Gastroesophageal sphincter (tissue), 3 donors: ENCODE data around the gene GSTO1.

Experiments
- CTCF ChIP-seq, 4 experiments: fragments of 200-600 bp in 2 of 4; fragments of 450-650 bp in 2 of 4; sonication (generic) in 1 of 4; IDR thresholded peaks; one replicate each; pipeline ENCODE4 v1.5.1; 2017 to 2019; ENCODE audit warnings: antibody characterized with exemption in 4 of 4, mild to moderate bottlenecking in 2 of 4, moderate library complexity in 2 of 4
- POLR2A ChIP-seq, 2 donors: fragments of 450-650 bp; IDR thresholded peaks; one replicate each; pipeline ENCODE4 v1.6.1; 2017; ENCODE audit warnings: antibody characterized with exemption in 2 of 2, mild to moderate bottlenecking in 2 of 2, moderate library complexity in 1 of 2
- POLR2AphosphoS5 ChIP-seq: sonication (generic); formaldehyde crosslinking; IDR thresholded peaks from one replicate; pipeline ENCODE4 v1.6.1; 2017; ENCODE audit warnings: antibody characterized with exemption

DNA sequence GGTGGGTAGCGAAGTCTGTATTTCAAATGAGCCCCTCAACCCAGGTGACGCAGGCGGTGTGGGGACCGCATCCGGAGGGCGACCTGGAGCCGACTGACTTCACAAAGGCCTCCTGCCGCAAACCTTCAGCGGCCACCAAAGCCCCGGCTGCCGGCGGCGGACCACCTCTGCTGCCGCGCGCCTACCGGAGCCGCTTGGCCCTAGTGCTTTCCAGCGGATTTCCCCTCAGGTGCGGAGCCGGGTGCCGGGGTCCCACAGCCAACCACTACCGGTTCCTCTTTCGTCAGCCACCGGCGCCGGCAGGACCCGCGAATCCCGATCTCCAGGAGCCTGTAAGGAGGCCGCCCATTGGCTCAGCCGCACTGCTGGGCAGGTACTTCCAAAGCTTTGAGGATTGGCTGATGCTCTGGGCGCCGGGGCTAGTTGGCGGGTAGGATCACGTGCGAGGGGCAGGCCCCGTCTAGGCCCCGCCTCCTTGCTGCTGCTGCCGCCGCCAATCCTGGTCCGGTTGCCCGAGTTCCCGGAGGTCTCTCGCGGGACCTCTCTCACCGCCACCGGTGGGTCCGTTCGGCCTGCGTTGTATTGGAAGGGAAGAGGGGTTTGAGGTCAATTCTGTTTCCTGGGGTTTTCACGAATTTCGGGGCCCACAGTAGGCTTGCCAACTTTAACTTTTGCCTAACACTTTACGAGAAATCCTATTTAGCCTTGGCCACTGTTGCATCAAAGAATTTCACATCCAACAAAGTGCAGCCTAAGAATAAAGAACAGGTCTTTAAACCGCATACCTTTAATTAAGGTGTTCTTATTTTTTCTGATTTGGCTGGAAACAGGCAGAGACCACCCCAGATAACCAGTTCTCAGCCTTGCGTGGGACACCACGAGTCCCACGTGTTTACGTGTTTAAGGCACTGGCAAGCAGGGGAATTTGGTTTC, 14.3 kb downstream of the GSTO1 start, which contains the start of gene GSTO2:
- TF ChIP-seq CTCF (IDR thresholded peaks at IDR 0.05) = no peak
- peak; percentile 63 to 66 for TF ChIP-seq POLR2A (IDR thresholded peaks at IDR 0.05)
- peak; percentile 92 for TF ChIP-seq POLR2AphosphoS5
